Right atrium auricular region (tissue), 2 donors: ENCODE data around the gene QRSL1. TPM values are rescaled to one million over a fixed set of nuclear protein-coding genes. Genes with fewer than 3 reads are reported as not detected.

Source experiments
- DNase-seq: peaks from one replicate; pipeline ENCODE4 v3.0.0-alpha.2; 2019; ENCODE audit warnings: low spot score
- H3K27ac ChIP-seq, 2 donors: fragments of 200-600 bp; sonication (generic); 1 replicate in 1 of 2; 2 replicates in 1 of 2; pipeline ENCODE4 v1.5.1; 2016 to 2019
- H3K27me3 ChIP-seq, 2 donors: fragments of 200-600 bp; sonication (generic); one replicate each; pipeline versions ENCODE4 v1.5.1 to v1.6.0; 2017 to 2019
- H3K36me3 ChIP-seq: fragments of 200-600 bp; sonication (generic); one replicate; pipeline ENCODE4 v1.5.1; 2016
- H3K4me1 ChIP-seq, 2 donors: fragments of 200-600 bp; sonication (generic); one replicate each; pipeline versions ENCODE4 v1.5.1 to v1.6.0; 2017 to 2019
- H3K4me3 ChIP-seq, 2 donors: fragments of 200-600 bp; sonication (generic); 1 replicate in 1 of 2; 2 replicates in 1 of 2; pipeline ENCODE4 v1.5.1; 2017 to 2019; ENCODE audit warnings: mild to moderate bottlenecking in 1 of 2, moderate library complexity in 1 of 2
- H3K9me3 ChIP-seq, 2 donors: fragments of 200-600 bp; sonication (generic); one replicate each; pipeline ENCODE4 v1.5.1; 2019
- total RNA-seq, 2 donors: library from RNA; depleted of rRNA; stranded (reverse); fragments of >200 nt; gene quantifications; one replicate each; pipeline ENCODE4 v1.1.0, GENCODE V29; 2016
- TF ChIP-seq, protein P1 (sequence below), 2 donors: fragments of 200-600 bp; sonication (generic); IDR thresholded peaks; one replicate each; pipeline ENCODE4 v1.5.1; 2019; ENCODE audit warnings: antibody characterized with exemption in 2 of 2

The QRSL1 gene
- total RNA-seq, 2 donors from 2014 or later = 7.0 to 17.1 TPM

DNA sequence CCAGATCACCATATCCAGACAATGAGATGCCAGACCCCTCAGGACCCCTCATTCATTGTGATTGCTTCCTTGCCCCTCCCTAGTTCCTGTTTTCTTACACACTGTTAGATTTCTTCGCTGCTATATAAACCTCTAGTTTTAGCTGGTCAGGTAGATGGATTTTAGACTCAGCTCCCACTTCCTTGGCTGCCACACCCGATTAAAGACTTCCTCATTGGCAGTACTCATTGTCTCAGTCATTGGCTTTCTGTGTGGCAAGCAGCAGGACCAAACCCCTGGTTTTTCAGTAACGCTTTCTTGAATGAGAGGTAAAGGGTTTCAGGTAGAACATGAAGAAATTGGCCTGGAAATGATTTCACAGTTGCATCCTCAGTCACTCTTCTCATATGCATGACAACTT, 47.9 kb downstream of the QRSL1 start:
- Histone ChIP-seq H3K4me3 (no peak overlapping the region), H3K36me3 (no peaks in the 10 kb centered on the region), H3K9me3 (no peaks in the 10 kb centered on the region), H3K27ac (no peak overlapping the region), H3K4me1 (no peaks in the 10 kb centered on the region), H3K27me3 (no peaks in the 10 kb centered on the region)
- no peak for DNase-seq
- TF ChIP-seq, protein P1, sequence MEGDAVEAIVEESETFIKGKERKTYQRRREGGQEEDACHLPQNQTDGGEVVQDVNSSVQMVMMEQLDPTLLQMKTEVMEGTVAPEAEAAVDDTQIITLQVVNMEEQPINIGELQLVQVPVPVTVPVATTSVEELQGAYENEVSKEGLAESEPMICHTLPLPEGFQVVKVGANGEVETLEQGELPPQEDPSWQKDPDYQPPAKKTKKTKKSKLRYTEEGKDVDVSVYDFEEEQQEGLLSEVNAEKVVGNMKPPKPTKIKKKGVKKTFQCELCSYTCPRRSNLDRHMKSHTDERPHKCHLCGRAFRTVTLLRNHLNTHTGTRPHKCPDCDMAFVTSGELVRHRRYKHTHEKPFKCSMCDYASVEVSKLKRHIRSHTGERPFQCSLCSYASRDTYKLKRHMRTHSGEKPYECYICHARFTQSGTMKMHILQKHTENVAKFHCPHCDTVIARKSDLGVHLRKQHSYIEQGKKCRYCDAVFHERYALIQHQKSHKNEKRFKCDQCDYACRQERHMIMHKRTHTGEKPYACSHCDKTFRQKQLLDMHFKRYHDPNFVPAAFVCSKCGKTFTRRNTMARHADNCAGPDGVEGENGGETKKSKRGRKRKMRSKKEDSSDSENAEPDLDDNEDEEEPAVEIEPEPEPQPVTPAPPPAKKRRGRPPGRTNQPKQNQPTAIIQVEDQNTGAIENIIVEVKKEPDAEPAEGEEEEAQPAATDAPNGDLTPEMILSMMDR (IDR thresholded peaks at IDR 0.05) = no peak

DNA sequence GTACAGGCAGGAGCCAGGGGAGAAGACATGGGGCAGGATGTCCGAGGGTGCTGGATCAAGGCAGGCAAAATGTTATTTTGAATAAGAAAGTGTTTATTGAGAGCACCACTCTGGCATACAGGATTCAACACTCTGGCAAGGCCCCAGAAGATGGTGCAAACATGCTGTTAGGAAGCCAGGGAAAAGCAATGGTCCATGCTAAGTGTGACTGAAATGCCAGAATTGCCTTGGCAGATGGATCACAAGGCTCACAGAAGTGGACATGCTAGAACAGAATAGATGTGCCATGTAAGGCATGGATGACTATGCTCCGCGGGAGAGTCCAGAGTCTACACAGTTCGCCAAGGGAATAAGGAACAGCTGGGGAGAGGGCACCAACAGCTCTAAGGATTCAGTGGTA, 54.6 kb downstream of the QRSL1 start:
- no peak overlapping the region for H3K4me3 ChIP-seq
- H3K27me3 ChIP-seq = no peaks in the 10 kb centered on the region
- TF ChIP-seq, protein P1 (IDR thresholded peaks at IDR 0.05) = no peak
- DNase-seq = no peak
- H3K27ac ChIP-seq = no peak overlapping the region
- no peaks in the 10 kb centered on the region for H3K36me3 ChIP-seq
- H3K9me3 ChIP-seq = no peaks in the 10 kb centered on the region
- H3K4me1 ChIP-seq = no peaks in the 10 kb centered on the region

DNA sequence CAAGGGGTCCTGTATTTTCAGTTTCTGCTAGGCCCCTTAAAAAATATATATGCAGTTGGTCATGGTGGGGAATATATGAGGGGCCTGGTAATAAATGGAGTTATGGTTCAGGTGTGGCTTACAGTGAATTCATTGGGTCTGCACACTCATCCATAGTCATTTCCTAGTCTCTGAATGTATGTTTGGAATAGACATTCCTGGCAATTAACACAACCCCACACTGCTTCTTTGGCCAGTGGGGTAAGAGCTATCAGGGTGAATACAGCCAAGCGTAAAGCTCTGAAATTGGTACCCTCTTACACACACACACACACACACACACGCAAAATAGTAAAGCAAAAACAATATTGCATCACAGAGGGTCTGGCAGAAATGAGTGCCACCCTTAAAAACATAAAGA, 56.5 kb downstream of the QRSL1 start:
- H3K36me3 ChIP-seq = no peaks in the 10 kb centered on the region
- no peak overlapping the region for H3K27ac ChIP-seq
- no peaks in the 10 kb centered on the region for H3K4me1 ChIP-seq
- no peak for DNase-seq
- no peaks in the 10 kb centered on the region for H3K9me3 ChIP-seq
- TF ChIP-seq, protein P1 (IDR thresholded peaks at IDR 0.05) = no peak
- no peak overlapping the region for H3K4me3 ChIP-seq
- H3K27me3 ChIP-seq = no peaks in the 10 kb centered on the region

DNA sequence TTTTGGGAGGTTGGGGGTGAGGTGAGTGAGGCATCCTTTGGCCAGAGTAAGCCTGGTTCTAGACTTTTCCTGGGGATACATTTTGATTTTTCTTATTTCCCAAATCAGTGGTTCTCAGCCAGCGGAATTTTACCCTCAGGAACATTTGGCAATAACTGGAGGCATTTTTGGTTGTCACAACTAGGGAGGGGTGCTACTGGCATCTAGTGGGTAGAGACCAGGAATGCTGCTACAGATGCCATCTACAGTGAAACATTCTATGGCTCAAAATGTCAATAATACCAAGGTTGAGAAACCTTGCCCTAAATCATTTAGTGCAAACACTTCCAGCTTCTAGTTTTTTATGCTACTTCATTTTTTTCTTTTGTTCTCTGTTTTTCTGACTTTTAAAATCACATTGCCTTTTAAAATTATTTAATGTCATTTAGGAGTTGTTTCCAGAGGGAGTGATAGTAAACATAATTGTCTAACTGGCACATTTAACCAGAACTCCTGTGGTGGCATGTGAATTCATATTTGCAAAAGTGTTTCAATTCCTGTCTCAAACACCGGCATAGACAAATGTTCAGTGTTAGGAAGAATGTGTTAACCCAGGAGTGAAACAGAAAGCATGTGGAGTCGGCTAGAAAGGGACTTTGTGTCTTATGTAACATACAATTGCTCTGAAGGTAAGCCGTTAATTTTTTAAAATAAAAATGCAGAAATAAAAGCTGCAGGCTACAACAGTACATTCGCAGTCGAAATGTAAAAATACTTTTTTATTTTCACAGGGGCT, 59.0 kb downstream of the QRSL1 start:
- Histone ChIP-seq H3K4me3 (no peak overlapping the region), H3K27me3 (no peaks in the 10 kb centered on the region), H3K36me3 (no peaks in the 10 kb centered on the region), H3K4me1 (no peaks in the 10 kb centered on the region), H3K9me3 (no peaks in the 10 kb centered on the region), H3K27ac (no peak overlapping the region)
- TF ChIP-seq, protein P1 (IDR thresholded peaks at IDR 0.05) = no peak
- no peak for DNase-seq

DNA sequence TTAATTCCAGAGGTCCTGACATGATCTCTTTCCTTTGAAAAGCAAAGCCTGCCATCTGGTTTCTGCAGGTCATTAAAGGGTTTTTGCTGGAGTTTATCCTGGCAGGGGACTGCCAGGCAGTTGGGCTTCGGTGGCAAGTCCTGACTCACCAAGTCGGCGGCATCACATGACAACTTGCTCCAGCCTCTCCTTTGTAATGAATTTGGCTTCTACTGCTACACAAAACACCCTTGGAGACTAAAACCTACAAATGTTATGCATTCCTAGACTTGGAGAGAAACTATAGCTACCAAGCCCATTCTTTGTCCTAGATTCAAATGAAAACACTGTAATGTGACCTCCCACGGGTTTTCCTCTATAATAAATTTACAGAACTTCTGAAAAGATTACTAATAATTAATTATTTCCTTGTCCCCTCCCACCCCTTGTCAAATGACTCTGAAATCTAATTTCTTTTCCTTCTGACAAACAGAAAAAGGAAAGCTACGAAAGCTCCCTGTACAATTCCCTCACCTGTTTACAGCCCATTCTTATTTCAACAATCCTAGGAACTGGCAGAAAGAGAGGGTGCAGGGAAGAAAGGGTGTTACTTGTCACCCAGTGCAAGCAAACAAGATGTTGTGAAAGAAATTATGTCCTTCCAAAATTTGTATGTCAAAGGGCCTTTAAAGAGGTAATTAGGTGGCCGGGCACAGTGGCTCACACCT, 62.9 kb downstream of the QRSL1 start:
- Histone ChIP-seq H3K4me3 (no peak overlapping the region), H3K4me1 (no peaks in the 10 kb centered on the region), H3K9me3 (no peaks in the 10 kb centered on the region), H3K36me3 (no peaks in the 10 kb centered on the region), H3K27ac (no peak overlapping the region), H3K27me3 (no peaks in the 10 kb centered on the region)
- TF ChIP-seq, protein P1 (IDR thresholded peaks at IDR 0.05) = no peak
- no peak for DNase-seq
